Thymus (tissue), 11 donors: ENCODE results near the gene MPPED1. TPM values are rescaled to one million over a fixed set of nuclear protein-coding genes. Genes with fewer than 3 reads are reported as not detected.

ENCODE experiments used
- DNase-seq, 9 donors: peaks; one replicate each; pipeline ENCODE4 v3.0.0-alpha.2; 2013; ENCODE audit warnings: low spot score in 9 of 9, low read depth in 6 of 9, missing footprints in 1 of 9
- H3K27ac ChIP-seq, 2 donors: one replicate each; pipeline ENCODE4 v1.5.1; 2013; ENCODE audit warnings: control low read depth in 1 of 2, low read depth in 1 of 2, low read length in 1 of 2, mild to moderate bottlenecking in 1 of 2, moderate library complexity in 1 of 2
- H3K27me3 ChIP-seq, 2 donors: one replicate each; pipeline ENCODE4 v1.5.1; 2013; ENCODE audit warnings: low read length in 1 of 2; ENCODE audit not compliant: control insufficient read depth in 2 of 2, insufficient read depth in 1 of 2
- H3K36me3 ChIP-seq, 2 donors: one replicate each; pipeline ENCODE4 v1.5.1; 2013; ENCODE audit warnings: low read length in 1 of 2, mild to moderate bottlenecking in 1 of 2, moderate library complexity in 1 of 2; ENCODE audit not compliant: control insufficient read depth in 2 of 2, insufficient read depth in 2 of 2
- H3K4me1 ChIP-seq, 2 donors: one replicate each; pipeline ENCODE4 v1.5.1; 2013; ENCODE audit warnings: low read length in 2 of 2; ENCODE audit not compliant: control insufficient read depth in 2 of 2, insufficient read depth in 2 of 2
- H3K4me3 ChIP-seq, 2 donors: one replicate each; pipeline ENCODE4 v1.5.1; 2013; ENCODE audit warnings: low read length in 2 of 2, control low read depth in 1 of 2, mild to moderate bottlenecking in 1 of 2
- H3K9me3 ChIP-seq, 2 donors: one replicate each; pipeline ENCODE4 v1.5.1; 2013; ENCODE audit warnings: low read length in 1 of 2, mild to moderate bottlenecking in 1 of 2; ENCODE audit not compliant: control insufficient read depth in 2 of 2, insufficient read depth in 1 of 2
- WGBS: extraction: QIAGEN DNeasy Blood & Tissue Kit; methylation state at CpG from one replicate; pipeline ENCODE4 v1.1.7; 2013; 5-methylcytosine and 5-hydroxymethylcytosine counted together
- polyA plus RNA-seq: library from polyadenylated mRNA; stranded (reverse); fragments of 200-250 nt; gene quantifications from one replicate; pipeline ENCODE4 v1.2.3, GENCODE V29; 2013
- total RNA-seq: library from RNA; stranded (reverse); fragments of 120-200 nt; gene quantifications from one replicate; pipeline ENCODE4 v1.2.4, GENCODE V29; 2013
- donor health status: healthy.

MPPED1 gene
- total and polyA plus RNA-seq, 2 donors: 0.19 to 6.5 TPM

DNA sequence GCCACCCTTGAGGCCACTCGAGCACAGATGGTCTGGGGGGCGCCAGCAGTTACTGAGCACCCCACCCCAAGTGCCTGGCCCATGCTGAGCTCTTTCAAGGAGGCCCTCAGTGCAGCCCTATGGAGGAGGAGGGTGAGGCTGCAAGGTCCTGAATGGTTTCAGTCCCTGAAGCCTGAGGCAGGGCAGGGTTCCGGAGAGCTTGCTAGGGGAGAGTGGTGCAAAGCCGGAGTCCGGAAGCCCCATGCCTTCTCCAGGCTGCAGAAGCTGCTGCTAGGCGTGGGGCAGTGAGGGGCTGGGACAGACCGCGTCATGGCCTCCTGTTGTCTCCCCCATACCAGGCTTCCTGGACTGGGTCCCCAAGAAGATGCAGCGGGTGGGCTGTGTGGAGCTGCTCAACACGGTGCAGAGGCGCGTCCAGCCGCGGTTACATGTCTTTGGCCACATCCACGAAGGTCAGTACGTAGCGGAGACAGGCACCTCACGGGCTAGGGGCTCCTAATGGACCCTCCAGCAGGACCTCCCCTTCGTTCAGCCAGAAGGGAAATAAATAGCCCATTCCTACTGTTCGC lies 90.6 kb downstream of the MPPED1 start:
- Histone ChIP-seq H3K36me3 (no peaks in the 10 kb centered on the region), H3K27ac (no peak overlapping the region), H3K4me3 (no peak overlapping the region), H3K9me3 (peaks cover 0 to 7% of the 10 kb centered on the region in 2 donors), H3K27me3 (no peaks in the 10 kb centered on the region), H3K4me1 (no peaks in the 10 kb centered on the region)
- DNase-seq: no peak
- WGBS: 87% methylated on average over 20 of the region's 20 CpGs

- no peaks in the 10 kb centered on the region for H3K4me1 ChIP-seq
- H3K27ac ChIP-seq: no peak overlapping the region
- no peaks in the 10 kb centered on the region for H3K36me3 ChIP-seq
- no peak overlapping the region for H3K4me3 ChIP-seq
- no peak for DNase-seq
- 99% methylated on average over 3 of the region's 3 CpGs for WGBS
- no peaks in the 10 kb centered on the region for H3K9me3 ChIP-seq
- no peaks in the 10 kb centered on the region for H3K27me3 ChIP-seq
These were observed 92.3 kb downstream of the MPPED1 start for GRCh38 chr22:43504068-43504467.

DNA sequence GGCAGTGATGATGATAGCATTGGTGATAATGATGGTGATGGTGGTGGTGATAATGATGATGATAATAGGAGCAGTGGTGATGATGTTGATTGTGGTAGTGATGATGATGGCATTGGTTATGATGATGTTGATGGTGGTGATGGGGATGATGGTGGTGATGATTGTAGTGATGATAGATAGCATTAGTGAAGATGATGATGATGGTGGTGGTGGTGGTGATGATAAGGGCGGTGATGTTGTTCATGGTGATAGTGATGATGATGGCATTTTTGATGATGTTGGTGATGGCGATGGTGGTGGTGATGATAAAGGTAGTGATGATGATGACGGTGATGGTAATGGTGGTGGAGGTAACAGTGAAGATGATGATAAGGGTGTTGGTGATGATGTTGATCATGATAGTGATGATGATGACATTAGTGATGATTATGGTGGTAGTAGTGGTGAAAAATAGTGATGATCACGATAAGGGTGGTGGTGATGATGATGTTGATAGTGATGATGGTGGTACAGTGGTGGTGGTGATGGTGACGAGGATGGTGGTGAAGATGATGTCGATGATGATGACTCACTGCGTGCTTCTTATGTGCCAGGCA lies 93.0 kb downstream of the MPPED1 start:
- WGBS: 97% methylated on average over 7 of the region's 7 CpGs
- DNase-seq: no peak
- Histone ChIP-seq H3K4me3 (no peak overlapping the region), H3K27me3 (no peaks in the 10 kb centered on the region), H3K27ac (no peak overlapping the region), H3K36me3 (no peaks in the 10 kb centered on the region), H3K4me1 (no peaks in the 10 kb centered on the region), H3K9me3 (no peaks in the 10 kb centered on the region)

- no peaks in the 10 kb centered on the region for H3K4me1 ChIP-seq
- H3K9me3 ChIP-seq: no peaks in the 10 kb centered on the region
- H3K27ac ChIP-seq: no peak overlapping the region
- no peak overlapping the region for H3K4me3 ChIP-seq
- WGBS: 96% methylated on average over 14 of the region's 14 CpGs
- DNase-seq: no peak
- H3K27me3 ChIP-seq: no peaks in the 10 kb centered on the region
- H3K36me3 ChIP-seq: no peaks in the 10 kb centered on the region
These were observed 93.6 kb downstream of the MPPED1 start for GRCh38 chr22:43505423-43505822.

GRCh38 chr22:43505896-43506295 lies 94.1 kb downstream of the MPPED1 start:
- Histone ChIP-seq H3K4me3 (no peak overlapping the region), H3K4me1 (no peaks in the 10 kb centered on the region), H3K27ac (no peak overlapping the region), H3K27me3 (no peaks in the 10 kb centered on the region), H3K36me3 (no peaks in the 10 kb centered on the region), H3K9me3 (no peaks in the 10 kb centered on the region)
- DNase-seq: no peak
- 88% methylated on average over 8 of the region's 8 CpGs for WGBS

GRCh38 chr22:43506487-43506886 lies 94.7 kb downstream of the MPPED1 start:
- Histone ChIP-seq H3K4me3 (no peak overlapping the region), H3K27me3 (no peaks in the 10 kb centered on the region), H3K4me1 (no peaks in the 10 kb centered on the region), H3K36me3 (no peaks in the 10 kb centered on the region), H3K27ac (no peak overlapping the region), H3K9me3 (no peaks in the 10 kb centered on the region)
- DNase-seq: no peak
- WGBS: 84% methylated on average over 12 of the region's 12 CpGs

DNA sequence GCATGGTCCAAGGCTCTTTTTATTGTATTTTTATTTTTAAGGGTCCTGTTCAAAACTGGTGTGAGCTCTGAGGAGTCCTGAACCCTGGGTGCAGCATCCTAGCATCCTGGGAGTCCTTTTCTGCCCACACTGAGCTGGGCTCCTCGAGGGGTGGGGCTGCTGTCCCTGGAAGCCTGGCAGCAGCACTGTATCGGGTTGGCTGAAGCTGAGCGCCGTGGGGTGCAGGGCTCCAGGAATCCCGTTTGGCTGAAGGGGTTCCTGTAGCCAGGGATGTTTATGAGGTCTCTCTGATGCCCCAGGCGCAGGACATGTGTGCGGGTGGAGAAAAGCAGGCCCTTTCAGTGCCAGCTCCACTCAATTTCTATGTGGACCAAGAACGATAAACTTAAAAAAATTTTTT lies 95.4 kb downstream of the MPPED1 start:
- Histone ChIP-seq H3K4me1 (no peaks in the 10 kb centered on the region), H3K27me3 (no peaks in the 10 kb centered on the region), H3K27ac (no peak overlapping the region), H3K36me3 (no peaks in the 10 kb centered on the region), H3K4me3 (no peak overlapping the region), H3K9me3 (no peaks in the 10 kb centered on the region)
- WGBS: 79% methylated on average over 8 of the region's 8 CpGs
- no peak for DNase-seq

DNA sequence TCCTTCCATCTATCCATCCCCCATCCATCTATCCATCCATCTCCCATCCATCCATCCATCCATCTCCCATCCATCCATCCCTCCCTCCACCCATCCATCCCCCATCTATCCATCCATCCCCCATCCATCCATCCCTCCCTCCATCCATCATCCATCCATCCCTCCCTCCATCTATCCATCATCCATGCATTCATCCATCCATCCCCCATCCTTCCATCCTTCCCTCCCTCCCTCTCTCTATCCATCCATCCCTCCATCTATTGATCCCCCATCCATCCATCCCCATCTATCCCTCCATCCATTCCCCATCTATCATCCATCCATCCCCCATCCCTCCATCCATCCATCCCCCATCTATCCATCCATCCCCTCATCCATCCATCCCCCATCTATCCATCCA lies 96.7 kb downstream of the MPPED1 start:
- no peak overlapping the region for H3K4me3 ChIP-seq
- H3K36me3 ChIP-seq: no peaks in the 10 kb centered on the region
- no peak overlapping the region for H3K27ac ChIP-seq
- H3K9me3 ChIP-seq: no peaks in the 10 kb centered on the region
- DNase-seq: no peak
- no peaks in the 10 kb centered on the region for H3K27me3 ChIP-seq
- H3K4me1 ChIP-seq: no peaks in the 10 kb centered on the region

- Histone ChIP-seq H3K9me3 (no peaks in the 10 kb centered on the region), H3K36me3 (no peaks in the 10 kb centered on the region), H3K4me3 (no peak overlapping the region), H3K4me1 (no peaks in the 10 kb centered on the region), H3K27me3 (no peaks in the 10 kb centered on the region), H3K27ac (no peak overlapping the region)
- no peak for DNase-seq
- WGBS: 94% methylated on average over 2 of the region's 2 CpGs
These were observed 97.5 kb downstream of the MPPED1 start for GRCh38 chr22:43509337-43509736.
